PC-3 (cell line): Measurements from ENCODE around the gene H6PD.

Experiments
- CTCF ChIP-seq: fragments of 300-600 bp; sonication (generic); conservative IDR thresholded peaks from 2 replicates; pipeline ENCODE4 v1.5.1; 2017; ENCODE audit warnings: antibody characterized with exemption, low read depth, mild to moderate bottlenecking, low read length
- EZH2 ChIP-seq: fragments of 300-600 bp; sonication (generic); IDR thresholded peaks from one replicate; pipeline ENCODE4 v1.6.1; 2017; ENCODE audit warnings: antibody characterized with exemption, mild to moderate bottlenecking, low read length; ENCODE audit not compliant: unreplicated experiment
- EZH2phosphoT487 ChIP-seq: fragments of 300-600 bp; sonication (generic); IDR thresholded peaks from 2 replicates; pipeline ENCODE4 v1.6.1; 2018; ENCODE audit warnings: mild to moderate bottlenecking, antibody characterized with exemption, low read length, borderline replicate concordance

- TF ChIP-seq CTCF: no peak
- TF ChIP-seq EZH2phosphoT487: no peak
- no peak for TF ChIP-seq EZH2
Measured at GRCh38 chr1:9319208-9319788, 84.7 kb downstream of the H6PD start.
